AG04449 (cell line): Measurements from ENCODE around the gene CDHR4.

ENCODE experiments used
- CTCF ChIA-PET: fragments of 350-600 bp; formaldehyde crosslinking; extraction: SDS; loops from one replicate; lab custom pipeline; 2021; ENCODE audit warnings: antibody characterized with exemption; lab: Yijun Ruan, JAX
- POLR2A ChIA-PET: fragments of 400-600, 350-600 bp; formaldehyde crosslinking; extraction: SDS; loops from one replicate; lab custom pipeline; 2020; ENCODE audit warnings: antibody characterized with exemption, inconsistent platforms; lab: Yijun Ruan, JAX
- DNase-seq: peaks from one replicate; pipeline ENCODE4 v3.0.0-alpha.2; 2010; ENCODE audit warnings: low read depth, low spot score
- H3K4me3 ChIP-seq: 2 replicates; pipeline ENCODE4 v1.5.1; 2011; ENCODE audit warnings: low read depth, mild to moderate bottlenecking, control low read depth, low read length
- TF ChIP-seq, protein P1 (sequence below): IDR thresholded peaks from one replicate; pipeline ENCODE4 v1.5.1; 2011; ENCODE audit warnings: mild to moderate bottlenecking, moderate library complexity, low read length, control low read depth, inconsistent platforms; ENCODE audit not compliant: insufficient read depth; ENCODE audit errors: missing control alignments

CDHR4 gene

GRCh38 chr3:49801160-49801559 lies 1.5 kb upstream of the CDHR4 start:
- ChIA-PET POLR2A (no interaction called here), CTCF (interaction anchor here (0.5 to 12.8 kb wide), 16 partner anchors 9 to 173 kb away, joined by 3 to 507 read pairs (median 6); partner anchors contain the start of genes IP6K1 and UBA7)
- TF ChIP-seq, protein P1, sequence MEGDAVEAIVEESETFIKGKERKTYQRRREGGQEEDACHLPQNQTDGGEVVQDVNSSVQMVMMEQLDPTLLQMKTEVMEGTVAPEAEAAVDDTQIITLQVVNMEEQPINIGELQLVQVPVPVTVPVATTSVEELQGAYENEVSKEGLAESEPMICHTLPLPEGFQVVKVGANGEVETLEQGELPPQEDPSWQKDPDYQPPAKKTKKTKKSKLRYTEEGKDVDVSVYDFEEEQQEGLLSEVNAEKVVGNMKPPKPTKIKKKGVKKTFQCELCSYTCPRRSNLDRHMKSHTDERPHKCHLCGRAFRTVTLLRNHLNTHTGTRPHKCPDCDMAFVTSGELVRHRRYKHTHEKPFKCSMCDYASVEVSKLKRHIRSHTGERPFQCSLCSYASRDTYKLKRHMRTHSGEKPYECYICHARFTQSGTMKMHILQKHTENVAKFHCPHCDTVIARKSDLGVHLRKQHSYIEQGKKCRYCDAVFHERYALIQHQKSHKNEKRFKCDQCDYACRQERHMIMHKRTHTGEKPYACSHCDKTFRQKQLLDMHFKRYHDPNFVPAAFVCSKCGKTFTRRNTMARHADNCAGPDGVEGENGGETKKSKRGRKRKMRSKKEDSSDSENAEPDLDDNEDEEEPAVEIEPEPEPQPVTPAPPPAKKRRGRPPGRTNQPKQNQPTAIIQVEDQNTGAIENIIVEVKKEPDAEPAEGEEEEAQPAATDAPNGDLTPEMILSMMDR = no peak
- no peak overlapping the region for H3K4me3 ChIP-seq
- no peak for DNase-seq

- DNase-seq = no peak
- TF ChIP-seq, protein P1 = no peak
- CTCF ChIA-PET = interaction anchor here (0.9 to 12.8 kb wide), 5 partner anchors 7 to 259 kb away, joined by 3 to 507 read pairs (median 39); partner anchors contain the start of gene IP6K1
- H3K4me3 ChIP-seq = no peak overlapping the region
- POLR2A ChIA-PET = interaction anchor here (0.6 to 0.9 kb wide), 2 partner anchors 13 to 146 kb away, joined by 3 to 4 read pairs; partner anchors contain the start of gene IP6K1
These were observed 568 bp downstream of the CDHR4 start for GRCh38 chr3:49799105-49799504.

GRCh38 chr3:49794926-49795905 lies 4.5 kb downstream of the CDHR4 start:
- ChIA-PET POLR2A (no interaction called here), CTCF (interaction anchor here (1.7 to 6.0 kb wide), 2 partner anchors 6 to 44 kb away, joined by 8 to 39 read pairs; partner anchors contain the start of genes CDHR4 and INKA1)
- TF ChIP-seq, protein P1 = no peak

DNA sequence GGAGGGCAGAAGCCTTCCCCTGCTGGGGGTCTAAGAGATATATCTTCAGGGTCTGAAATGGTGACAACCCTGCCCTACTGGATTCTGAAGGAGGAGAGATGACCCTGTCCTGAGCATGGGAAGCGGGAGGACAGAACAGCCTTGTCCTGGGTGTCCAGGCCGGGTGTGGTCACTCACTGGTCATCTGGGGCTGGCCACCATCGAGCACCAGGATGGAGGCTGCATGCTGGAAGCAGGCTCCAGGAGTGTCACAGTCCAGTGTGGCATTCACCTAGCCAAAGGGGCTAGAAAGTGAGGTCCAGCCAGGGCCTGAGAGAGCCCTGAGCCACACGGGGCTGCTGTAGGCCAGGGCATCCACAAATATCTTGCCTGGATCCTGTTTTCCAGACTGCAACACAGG lies 5.2 kb downstream of the CDHR4 start:
- TF ChIP-seq, protein P1 = no peak
- POLR2A ChIA-PET = no interaction called here
- no peak overlapping the region for H3K4me3 ChIP-seq
- CTCF ChIA-PET = interaction anchor here (1.7 to 6.0 kb wide), 2 partner anchors 7 to 45 kb away, joined by 8 to 39 read pairs; partner anchors contain the start of genes CDHR4 and INKA1
- DNase-seq = no peak

More at GRCh38 chr3:49794926-49795905, 4.5 kb downstream of the CDHR4 start:
- H3K4me3 ChIP-seq = no peak overlapping the region
- no peak for DNase-seq

DNA sequence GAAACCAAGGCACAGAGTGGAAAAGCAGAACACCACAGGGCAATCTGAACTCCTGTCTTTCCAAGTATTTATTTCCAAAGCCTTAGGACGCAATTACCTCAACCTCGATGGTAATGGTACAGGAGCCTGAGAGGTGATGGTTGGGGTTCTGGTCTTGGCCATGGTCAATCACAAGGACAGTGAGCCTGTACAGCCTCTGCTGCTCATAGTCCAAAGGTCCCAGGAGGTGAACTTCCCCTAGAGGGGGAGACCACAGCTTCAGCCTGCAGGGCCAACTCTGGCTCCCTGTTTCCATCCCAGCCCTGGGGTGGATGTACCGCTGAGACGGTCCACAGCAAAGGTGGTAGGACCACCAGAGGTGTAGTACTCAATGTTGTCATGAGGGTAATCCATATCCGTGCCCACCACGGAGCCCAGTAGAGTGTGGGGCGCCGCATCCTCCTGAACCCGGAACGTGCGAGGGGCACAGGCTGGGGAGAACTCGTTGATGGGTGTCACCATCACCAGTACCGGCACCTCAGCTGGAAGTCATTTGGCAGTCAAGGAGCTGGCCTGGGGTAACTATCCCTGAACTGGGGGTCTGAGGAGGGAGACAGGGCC lies 6.1 kb downstream of the CDHR4 start:
- no peak overlapping the region for H3K4me3 ChIP-seq
- ChIA-PET CTCF (interaction anchor here (6.0 kb wide), 1 partner anchor 8 kb away, joined by 39 read pairs; the partner anchor contains the start of genes CDHR4 and INKA1), POLR2A (no interaction called here)
- TF ChIP-seq, protein P1 = no peak
- no peak for DNase-seq
